Osteoblast (primary cell): Measurements from ENCODE around the gene ABLIM1. TPM values are rescaled to one million over a fixed set of nuclear protein-coding genes. Genes with fewer than 3 reads are reported as not detected.

Experiments
- DNase-seq: peaks from one replicate; pipeline ENCODE4 v3.0.0; 2011; ENCODE audit warnings: low spot score, mixed read lengths; ENCODE audit not compliant: insufficient read length; ENCODE audit errors: missing footprints
- H2AFZ ChIP-seq: 2 replicates; pipeline ENCODE4 v1.6.0; 2011; ENCODE audit warnings: mild to moderate bottlenecking, low read length
- H3K27ac ChIP-seq: 2 replicates; pipeline ENCODE4 v1.5.1; 2011; ENCODE audit warnings: mild to moderate bottlenecking, low read depth, low read length, moderate library complexity
- H3K27me3 ChIP-seq: 2 replicates; pipeline ENCODE4 v1.6.0; 2012; ENCODE audit warnings: mild to moderate bottlenecking, control low read depth, inconsistent platforms, low read length, moderate library complexity; ENCODE audit not compliant: insufficient read depth
- H3K36me3 ChIP-seq: 2 replicates; pipeline ENCODE4 v1.5.1; 2011; ENCODE audit warnings: mild to moderate bottlenecking, low read length, control low read depth, moderate library complexity; ENCODE audit not compliant: insufficient read depth
- H3K4me1 ChIP-seq: 2 replicates; pipeline ENCODE4 v1.5.1; 2011; ENCODE audit warnings: mild to moderate bottlenecking, low read length, control low read depth, moderate library complexity; ENCODE audit not compliant: insufficient read depth
- H3K4me2 ChIP-seq: 2 replicates; pipeline ENCODE4 v1.6.0; 2011; ENCODE audit warnings: mild to moderate bottlenecking, low read length; ENCODE audit not compliant: insufficient read depth
- H3K4me3 ChIP-seq: fragments of 200-600 bp; sonication (generic); 3 replicates; pipeline ENCODE4 v1.5.1; 2012; ENCODE audit warnings: mild to moderate bottlenecking, low read length, inconsistent platforms; ENCODE audit not compliant: insufficient read depth
- H3K79me2 ChIP-seq: 2 replicates; pipeline ENCODE4 v1.6.0; 2012; ENCODE audit warnings: mild to moderate bottlenecking, low read length, control low read depth, inconsistent platforms; ENCODE audit not compliant: insufficient read depth
- H3K9me3 ChIP-seq: 2 replicates; pipeline ENCODE4 v1.5.1; 2011; ENCODE audit warnings: low read depth, low read length, control low read depth
- H4K20me1 ChIP-seq: 2 replicates; pipeline ENCODE4 v1.6.0; 2012; ENCODE audit warnings: mild to moderate bottlenecking, low read length, control low read depth; ENCODE audit not compliant: insufficient read depth
- CTCF ChIP-seq: IDR thresholded peaks from 2 replicates; pipeline ENCODE4 v1.5.1; 2011; ENCODE audit warnings: mild to moderate bottlenecking, low read depth, low read length, moderate library complexity; ENCODE audit errors: extremely low read depth
- total RNA-seq: library from RNA; depleted of rRNA; stranded (reverse); fragments of >200 nt; gene quantifications from 2 replicates; pipeline ENCODE4 v1.2.3, GENCODE V29; 2012

ABLIM1 gene
- total RNA-seq, 1 donor = 11.2 TPM

DNA sequence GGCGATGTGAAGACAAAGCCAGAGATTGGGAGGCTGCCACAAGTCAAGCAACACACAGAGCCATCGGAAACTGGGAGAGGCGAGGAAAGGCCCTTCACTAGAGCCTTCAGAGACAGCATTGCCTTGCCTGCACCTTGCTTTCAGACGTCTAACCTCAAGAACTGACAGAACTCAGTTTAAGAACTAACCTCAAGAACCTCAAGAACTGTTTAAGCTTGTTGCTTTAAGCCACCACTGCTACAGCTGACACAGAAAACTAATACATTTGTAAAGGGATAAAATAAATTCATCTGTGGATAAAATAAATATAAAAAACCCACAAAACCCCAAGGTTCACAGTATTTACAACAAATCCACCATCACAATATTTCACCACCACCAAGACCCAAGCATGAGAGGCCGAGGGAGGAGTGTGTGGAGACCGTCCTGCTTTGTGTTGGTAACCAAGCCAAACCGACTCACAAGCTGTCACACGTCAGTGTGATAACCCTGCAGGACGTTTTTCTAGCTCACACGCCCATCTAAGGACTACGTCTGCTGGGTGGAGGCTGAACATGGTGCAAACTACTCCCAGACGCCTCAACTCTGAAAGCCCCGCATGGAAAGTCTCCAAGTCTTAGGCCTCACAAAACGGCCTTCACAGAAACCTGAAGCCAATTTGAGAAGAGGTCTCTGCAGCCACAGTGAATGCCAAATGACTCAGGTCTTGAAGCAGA, 116.8 kb downstream of the ABLIM1 start:
- Histone ChIP-seq H2AFZ (no peak overlapping the region), H4K20me1 (no peaks in the 10 kb centered on the region), H3K4me3 (no peak overlapping the region), H3K4me2 (no peak overlapping the region), H3K4me1 (peaks cover 7% of the 10 kb centered on the region), H3K9me3 (no peaks in the 10 kb centered on the region), H3K27me3 (no peaks in the 10 kb centered on the region), H3K79me2 (no peaks in the 10 kb centered on the region), H3K27ac (no peak overlapping the region), H3K36me3 (no peaks in the 10 kb centered on the region)
- no peak for TF ChIP-seq CTCF
- DNase-seq = peak; percentile 76

DNA sequence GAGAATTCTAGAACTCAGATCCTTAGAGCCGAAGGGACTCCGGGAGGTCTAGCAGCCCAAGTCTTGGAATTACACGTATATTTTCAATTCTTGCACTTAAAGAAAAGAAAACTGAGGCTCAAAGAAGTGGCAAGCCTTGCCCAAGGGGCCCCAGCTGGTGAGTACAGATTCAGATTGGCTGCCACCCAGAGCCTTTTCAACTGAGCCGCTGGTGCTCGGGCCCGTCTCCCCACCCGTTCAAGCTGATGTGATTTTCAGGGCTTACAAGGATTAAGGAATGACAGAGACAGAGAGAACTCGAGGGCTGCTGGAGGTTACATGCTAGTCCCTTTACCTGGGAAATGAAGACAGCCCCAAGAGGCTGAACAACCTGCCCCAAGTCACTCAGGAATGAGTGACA, 117.8 kb downstream of the ABLIM1 start:
- Histone ChIP-seq H4K20me1 (no peaks in the 10 kb centered on the region), H3K36me3 (no peaks in the 10 kb centered on the region), H3K79me2 (no peaks in the 10 kb centered on the region), H3K4me1 (peaks cover 7% of the 10 kb centered on the region), H3K9me3 (no peaks in the 10 kb centered on the region), H2AFZ (no peak overlapping the region), H3K4me3 (no peak overlapping the region), H3K27me3 (no peaks in the 10 kb centered on the region), H3K27ac (no peak overlapping the region), H3K4me2 (no peak overlapping the region)
- DNase-seq = no peak
- TF ChIP-seq CTCF = no peak

GRCh38 chr10:114539623-114540022, 118.5 kb downstream of the ABLIM1 start:
- H3K36me3 ChIP-seq = no peaks in the 10 kb centered on the region
- no peak for DNase-seq
- no peaks in the 10 kb centered on the region for H3K27me3 ChIP-seq

More at GRCh38 chr10:114539623-114540022, 118.5 kb downstream of the ABLIM1 start:
- Histone ChIP-seq H3K79me2 (no peaks in the 10 kb centered on the region), H3K27ac (no peak overlapping the region), H3K4me2 (no peak overlapping the region), H4K20me1 (no peaks in the 10 kb centered on the region), H2AFZ (no peak overlapping the region), H3K9me3 (no peaks in the 10 kb centered on the region), H3K4me3 (no peak overlapping the region), H3K4me1 (peaks cover 7% of the 10 kb centered on the region)
- no peak for TF ChIP-seq CTCF
